ENCODE results near the gene QRSL1.
A peak's percentile ranks its signal among the peaks of the same experiment; 100 is the strongest.
"Not testable (repeated sequence)": the region's sequence is repeated elsewhere in the genome, so short reads cannot be mapped to it uniquely, and the experiment has no call there.

QRSL1 gene

DNA sequence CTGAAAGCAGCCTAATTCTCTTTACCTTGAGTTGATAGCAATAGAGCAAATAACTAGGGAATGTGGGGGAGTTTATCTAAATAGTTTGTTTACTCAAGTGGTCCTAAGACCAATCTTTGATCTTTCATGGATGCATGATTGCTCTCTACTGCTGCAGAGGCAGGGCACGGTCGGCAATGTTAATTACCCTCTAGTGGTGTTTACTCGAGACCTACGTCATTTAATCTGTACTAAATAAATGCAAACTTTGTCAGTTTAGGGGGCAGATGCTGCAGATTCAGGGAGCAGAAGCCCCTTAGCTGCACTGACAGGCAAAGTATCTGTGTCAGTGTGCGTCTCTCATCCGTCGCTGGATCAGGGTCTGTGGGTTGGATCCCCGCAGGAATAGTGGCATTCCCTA lies 7.0 kb upstream of the QRSL1 start:
- no peak overlapping the region for H3K4me3 ChIP-seq (ENCODE audit: low read depth, low read length)
- DNase-seq (ENCODE audit: low read depth): no peak
- TF ChIP-seq, protein P1, sequence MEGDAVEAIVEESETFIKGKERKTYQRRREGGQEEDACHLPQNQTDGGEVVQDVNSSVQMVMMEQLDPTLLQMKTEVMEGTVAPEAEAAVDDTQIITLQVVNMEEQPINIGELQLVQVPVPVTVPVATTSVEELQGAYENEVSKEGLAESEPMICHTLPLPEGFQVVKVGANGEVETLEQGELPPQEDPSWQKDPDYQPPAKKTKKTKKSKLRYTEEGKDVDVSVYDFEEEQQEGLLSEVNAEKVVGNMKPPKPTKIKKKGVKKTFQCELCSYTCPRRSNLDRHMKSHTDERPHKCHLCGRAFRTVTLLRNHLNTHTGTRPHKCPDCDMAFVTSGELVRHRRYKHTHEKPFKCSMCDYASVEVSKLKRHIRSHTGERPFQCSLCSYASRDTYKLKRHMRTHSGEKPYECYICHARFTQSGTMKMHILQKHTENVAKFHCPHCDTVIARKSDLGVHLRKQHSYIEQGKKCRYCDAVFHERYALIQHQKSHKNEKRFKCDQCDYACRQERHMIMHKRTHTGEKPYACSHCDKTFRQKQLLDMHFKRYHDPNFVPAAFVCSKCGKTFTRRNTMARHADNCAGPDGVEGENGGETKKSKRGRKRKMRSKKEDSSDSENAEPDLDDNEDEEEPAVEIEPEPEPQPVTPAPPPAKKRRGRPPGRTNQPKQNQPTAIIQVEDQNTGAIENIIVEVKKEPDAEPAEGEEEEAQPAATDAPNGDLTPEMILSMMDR (IDR thresholded peaks at IDR 0.05; ENCODE audit: insufficient read depth, low read depth, low read length, missing control alignments): no peak

DNA sequence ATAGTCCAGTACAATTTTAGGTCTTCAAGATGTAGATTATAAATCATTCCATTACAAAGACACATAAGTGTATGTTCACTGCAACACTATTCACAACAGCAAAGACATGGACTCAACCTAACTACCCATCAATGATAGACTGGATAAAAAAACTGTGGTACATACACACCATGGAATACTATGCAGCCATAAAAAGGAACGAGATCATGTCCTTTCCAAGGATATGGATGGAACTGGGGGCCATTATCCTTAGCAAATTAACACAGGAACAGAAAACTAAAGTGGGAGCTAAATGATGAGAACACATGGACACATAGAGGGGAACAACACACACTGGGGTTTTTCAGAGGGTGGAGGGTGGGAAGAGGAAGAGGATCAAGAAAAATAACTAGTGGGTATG lies 6.3 kb upstream of the QRSL1 start:
- TF ChIP-seq, protein P1 (IDR thresholded peaks at IDR 0.05; ENCODE audit: insufficient read depth, low read depth, low read length, missing control alignments): no peak
- H3K4me3 ChIP-seq (ENCODE audit: low read depth, low read length): no peak overlapping the region
- DNase-seq (ENCODE audit: low read depth): no peak

GRCh38 chr6:106626485-106626884 lies 2.9 kb upstream of the QRSL1 start:
- no peak overlapping the region for H3K4me3 ChIP-seq (ENCODE audit: low read depth, low read length)
- DNase-seq (ENCODE audit: low read depth): peak; percentile 45
- TF ChIP-seq, protein P1 (IDR thresholded peaks at IDR 0.05; ENCODE audit: insufficient read depth, low read depth, low read length, missing control alignments): no peak

DNA sequence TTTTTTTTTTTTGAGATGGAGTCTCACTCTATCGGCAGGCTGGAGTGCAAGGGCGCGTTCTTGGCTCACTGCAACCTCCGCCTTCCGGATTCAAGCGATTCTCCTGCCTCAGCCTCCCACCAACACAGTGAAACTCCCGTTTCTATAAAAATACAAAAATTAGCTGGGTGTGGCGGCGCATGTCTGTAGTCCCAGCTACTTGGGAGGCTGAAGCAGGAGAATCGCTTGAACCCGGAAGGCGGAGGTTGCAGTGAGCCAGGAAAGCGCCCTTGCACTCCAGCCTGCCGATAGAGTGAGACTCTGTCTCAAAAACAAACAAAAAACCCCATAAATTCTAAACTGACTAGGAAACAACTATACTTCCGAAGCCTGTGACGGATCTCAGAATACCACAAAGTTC lies 1.6 kb upstream of the QRSL1 start:
- not testable (repeated sequence) for DNase-seq (ENCODE audit: low read depth); H3K4me3 ChIP-seq (ENCODE audit: low read depth, low read length)

DNA sequence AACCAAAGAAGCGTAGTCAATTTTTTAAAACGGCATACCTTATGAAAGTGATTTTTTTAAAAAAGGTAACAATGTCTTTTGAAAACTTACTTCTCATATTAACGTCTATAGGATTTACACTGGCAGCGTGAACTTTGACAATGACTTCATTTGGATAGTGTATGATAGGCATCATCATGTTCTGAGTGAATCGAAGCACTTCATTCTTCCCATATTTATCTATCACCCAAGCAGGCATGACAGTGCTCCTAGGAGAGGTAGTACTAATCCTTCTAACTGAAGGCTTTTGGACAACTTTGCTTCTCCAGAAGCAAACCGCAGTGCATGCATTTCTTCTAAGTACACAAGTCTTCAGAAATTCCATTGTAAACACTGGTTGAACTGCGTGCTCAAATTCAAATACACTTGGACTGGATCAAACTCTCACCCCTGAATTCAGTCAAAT lies 698 bp upstream of the QRSL1 start:
- H3K4me3 ChIP-seq (ENCODE audit: low read depth, low read length): peak overlapping the region; percentile 84
- no peak for DNase-seq (ENCODE audit: low read depth)
- TF ChIP-seq, protein P1 (IDR thresholded peaks at IDR 0.05; ENCODE audit: insufficient read depth, low read depth, low read length, missing control alignments): no peak

DNA sequence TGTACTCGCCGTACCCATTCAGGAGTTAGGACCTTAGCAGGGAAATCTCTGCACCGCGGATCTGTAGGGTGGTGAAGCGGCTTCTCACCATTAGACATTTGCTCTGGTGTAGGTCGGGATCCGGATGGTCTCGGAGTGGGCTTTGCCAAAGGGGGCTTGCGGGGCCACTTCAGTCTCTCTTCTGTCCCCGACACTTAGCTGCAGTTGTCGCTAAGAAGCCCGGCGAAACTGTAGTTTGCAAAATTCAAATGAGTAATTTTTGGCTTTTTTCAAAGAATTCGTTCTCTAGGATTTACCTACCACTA lies 433 bp downstream of the QRSL1 start:
- TF ChIP-seq, protein P1 (IDR thresholded peaks at IDR 0.05; ENCODE audit: insufficient read depth, low read depth, low read length, missing control alignments): no peak
- H3K4me3 ChIP-seq (ENCODE audit: low read depth, low read length): peak overlapping the region; percentile 84
- no peak for DNase-seq (ENCODE audit: low read depth)

DNA sequence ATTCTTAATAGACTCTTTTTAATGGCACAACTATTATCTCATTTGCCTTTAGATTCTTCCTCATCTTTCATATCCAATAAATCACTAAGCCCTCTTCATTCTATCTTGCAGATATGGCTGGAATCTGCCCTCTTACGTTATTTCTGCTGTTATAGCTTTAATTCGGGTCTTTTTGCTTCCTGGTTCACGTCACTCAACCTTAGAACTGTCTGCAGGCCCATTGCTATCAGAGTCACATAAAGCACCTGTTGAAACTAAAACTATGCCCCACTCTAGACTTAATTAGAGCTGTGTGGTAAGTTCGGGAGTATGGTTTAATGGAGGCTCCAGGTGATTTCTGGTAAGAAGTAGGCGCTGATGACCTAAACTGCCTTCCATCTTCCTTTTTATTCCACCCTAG lies 988 bp downstream of the QRSL1 start:
- peak; percentile 67 for DNase-seq (ENCODE audit: low read depth)
- peak overlapping the region; percentile 84 for H3K4me3 ChIP-seq (ENCODE audit: low read depth, low read length)
- TF ChIP-seq, protein P1 (IDR thresholded peaks at IDR 0.05; ENCODE audit: insufficient read depth, low read depth, low read length, missing control alignments): no peak

- no peak for DNase-seq (ENCODE audit: low read depth)
- no peak overlapping the region for H3K4me3 ChIP-seq (ENCODE audit: low read depth, low read length)
- TF ChIP-seq, protein P1 (IDR thresholded peaks at IDR 0.05; ENCODE audit: insufficient read depth, low read depth, low read length, missing control alignments): no peak
Observed at GRCh38 chr6:106631346-106631745, 2.0 kb downstream of the QRSL1 start.
